GM19351 (cell line): ENCODE measurements around the gene CDC20.
A peak's percentile ranks its signal among the peaks of the same experiment; 100 is the strongest.

Source experiments
- ATAC-seq: cut with Tn5 transposase; IDR thresholded peaks from one replicate; pipeline ENCODE4 v1.9.1; 2021; ENCODE audit warnings: mild to moderate bottlenecking, moderate library complexity; ENCODE audit not compliant: unreplicated experiment

CDC20 gene

GRCh38 chr1:43327549-43328292 is 31.1 kb upstream of the CDC20 start:
- no peak for ATAC-seq

- no peak for ATAC-seq
Observed at GRCh38 chr1:43329995-43330751, 28.6 kb upstream of the CDC20 start.

GRCh38 chr1:43331688-43332087 is 27.1 kb upstream of the CDC20 start:
- ATAC-seq, result no peak

GRCh38 chr1:43334453-43335205 is 24.2 kb upstream of the CDC20 start:
- ATAC-seq, result no peak

GRCh38 chr1:43337588-43337987 is 21.2 kb upstream of the CDC20 start, which contains the start of gene MPL:
MPL (plus strand) TSS chr1:43337818; CDS start chr1:43337849, 31 bp downstream.
- ATAC-seq, result no peak

GRCh38 chr1:43338001-43338400 is 20.8 kb upstream of the CDC20 start:
- ATAC-seq, result no peak

- no peak for ATAC-seq
Observed at GRCh38 chr1:43339584-43340232, 19.1 kb upstream of the CDC20 start.

- no peak for ATAC-seq
Observed at GRCh38 chr1:43340559-43340958, 18.2 kb upstream of the CDC20 start.

- no peak for ATAC-seq
Observed at GRCh38 chr1:43344267-43344850, 14.4 kb upstream of the CDC20 start.

GRCh38 chr1:43345120-43345519 is 13.7 kb upstream of the CDC20 start:
- ATAC-seq, result no peak

GRCh38 chr1:43346636-43347035 is 12.1 kb upstream of the CDC20 start:
- ATAC-seq, result no peak

GRCh38 chr1:43348343-43348808 is 10.4 kb upstream of the CDC20 start:
- ATAC-seq, result no peak

GRCh38 chr1:43348809-43349593 is 9.8 kb upstream of the CDC20 start:
- peak; percentile 82 for ATAC-seq

GRCh38 chr1:43349594-43350306 is 9.0 kb upstream of the CDC20 start:
- no peak for ATAC-seq

- no peak for ATAC-seq
Observed at GRCh38 chr1:43350976-43351375, 7.8 kb upstream of the CDC20 start.

- no peak for ATAC-seq
Observed at GRCh38 chr1:43351421-43352350, 7.1 kb upstream of the CDC20 start.

- ATAC-seq, result no peak
Observed at GRCh38 chr1:43352351-43352705, 6.5 kb upstream of the CDC20 start.

- no peak for ATAC-seq
Observed at GRCh38 chr1:43352881-43353280, 5.9 kb upstream of the CDC20 start.
